GM12873 (cell line): Measurements from ENCODE around the gene MCRS1.

Experiments
- CTCF ChIP-seq: IDR thresholded peaks from 2 replicates; pipeline ENCODE4 v1.5.1; 2012; ENCODE audit warnings: low read depth, mild to moderate bottlenecking, moderate library complexity, low read length, control low read depth; ENCODE audit not compliant: insufficient read depth; ENCODE audit errors: missing control alignments

MCRS1 gene

GRCh38 chr12:49585477-49586459 lies 17.8 kb upstream of the MCRS1 start:
- TF ChIP-seq CTCF = no peak

GRCh38 chr12:49584591-49584990 lies 16.6 kb upstream of the MCRS1 start:
- TF ChIP-seq CTCF = no peak

GRCh38 chr12:49583366-49584094 lies 15.6 kb upstream of the MCRS1 start:
- TF ChIP-seq CTCF = no peak

- no peak for TF ChIP-seq CTCF
These were observed 14.9 kb upstream of the MCRS1 start for GRCh38 chr12:49582850-49583249.

GRCh38 chr12:49582201-49582600 lies 14.3 kb upstream of the MCRS1 start:
- no peak for TF ChIP-seq CTCF

- TF ChIP-seq CTCF = peak; percentile 90
These were observed 12.9 kb upstream of the MCRS1 start for GRCh38 chr12:49580572-49581535.
